T1000 (cell line): ENCODE measurements around the gene SAMD14.
A peak's percentile ranks its signal among the peaks of the same experiment; 100 is the strongest.
"Not testable (repeated sequence)": the region's sequence is repeated elsewhere in the genome, so short reads cannot be mapped to it uniquely, and the experiment has no call there.

Source experiments
- DNase-seq: peaks from one replicate; lab custom pipeline; 2025; ENCODE audit warnings: mixed read lengths; lab: John Stamatoyannopoulos, UW

The SAMD14 gene

GRCh38 chr17:50074227-50074626 lies 55.7 kb downstream of the SAMD14 start:
- no peak for DNase-seq

- no peak for DNase-seq
Observed at GRCh38 chr17:50072925-50073324, 57.0 kb downstream of the SAMD14 start.

GRCh38 chr17:50072130-50072529 lies 57.8 kb downstream of the SAMD14 start:
- no peak for DNase-seq

GRCh38 chr17:50071692-50072091 lies 58.3 kb downstream of the SAMD14 start:
- DNase-seq, result no peak

- no peak for DNase-seq
Observed at GRCh38 chr17:50070908-50071680, 58.9 kb downstream of the SAMD14 start.

- DNase-seq, result no peak
Observed at GRCh38 chr17:50067996-50068395, 62.0 kb downstream of the SAMD14 start.

GRCh38 chr17:50066995-50067394 lies 63.0 kb downstream of the SAMD14 start:
- DNase-seq, result no peak

- no peak for DNase-seq
Observed at GRCh38 chr17:50065056-50065455, 64.9 kb downstream of the SAMD14 start.

GRCh38 chr17:50064253-50065001 lies 65.5 kb downstream of the SAMD14 start:
- DNase-seq, result peak; percentile 83

GRCh38 chr17:50063561-50064252 lies 66.3 kb downstream of the SAMD14 start:
- DNase-seq, result no peak

GRCh38 chr17:50062293-50063243 lies 67.4 kb downstream of the SAMD14 start:
- peak; percentile 95 for DNase-seq

GRCh38 chr17:50061713-50062045 lies 68.3 kb downstream of the SAMD14 start:
- not testable (repeated sequence) for DNase-seq

- peak; percentile 34 for DNase-seq
Observed at GRCh38 chr17:50060951-50061712, 68.8 kb downstream of the SAMD14 start.
